C4-2B (cell line): ENCODE results near the gene ZNF254.
"Not testable (repeated sequence)": the region's sequence is repeated elsewhere in the genome, so short reads cannot be mapped to it uniquely, and the experiment has no call there.

Experiments
- H3K27ac ChIP-seq: fragments of 450-650 bp; 2 replicates; pipeline ENCODE4 v1.5.1; 2017
- ZFX ChIP-seq: fragments of 450-650 bp; IDR thresholded peaks from 2 replicates; pipeline ENCODE4 v1.6.1; 2017
- TF ChIP-seq, protein P1 (sequence below): fragments of 450-650 bp; conservative IDR thresholded peaks from 2 replicates; pipeline ENCODE4 v1.5.1; 2017; ENCODE audit warnings: mild to moderate bottlenecking

Gene ZNF254

GRCh38 chr19:24098359-24098758 lies 11.4 kb downstream of the ZNF254 start:
- TF ChIP-seq, protein P1, sequence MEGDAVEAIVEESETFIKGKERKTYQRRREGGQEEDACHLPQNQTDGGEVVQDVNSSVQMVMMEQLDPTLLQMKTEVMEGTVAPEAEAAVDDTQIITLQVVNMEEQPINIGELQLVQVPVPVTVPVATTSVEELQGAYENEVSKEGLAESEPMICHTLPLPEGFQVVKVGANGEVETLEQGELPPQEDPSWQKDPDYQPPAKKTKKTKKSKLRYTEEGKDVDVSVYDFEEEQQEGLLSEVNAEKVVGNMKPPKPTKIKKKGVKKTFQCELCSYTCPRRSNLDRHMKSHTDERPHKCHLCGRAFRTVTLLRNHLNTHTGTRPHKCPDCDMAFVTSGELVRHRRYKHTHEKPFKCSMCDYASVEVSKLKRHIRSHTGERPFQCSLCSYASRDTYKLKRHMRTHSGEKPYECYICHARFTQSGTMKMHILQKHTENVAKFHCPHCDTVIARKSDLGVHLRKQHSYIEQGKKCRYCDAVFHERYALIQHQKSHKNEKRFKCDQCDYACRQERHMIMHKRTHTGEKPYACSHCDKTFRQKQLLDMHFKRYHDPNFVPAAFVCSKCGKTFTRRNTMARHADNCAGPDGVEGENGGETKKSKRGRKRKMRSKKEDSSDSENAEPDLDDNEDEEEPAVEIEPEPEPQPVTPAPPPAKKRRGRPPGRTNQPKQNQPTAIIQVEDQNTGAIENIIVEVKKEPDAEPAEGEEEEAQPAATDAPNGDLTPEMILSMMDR, result no peak
- no peak for TF ChIP-seq ZFX
- H3K27ac ChIP-seq, result no peak overlapping the region

- H3K27ac ChIP-seq, result no peak overlapping the region
- no peak for TF ChIP-seq ZFX
- TF ChIP-seq, protein P1, result no peak
Observed at GRCh38 chr19:24099829-24100228, 12.8 kb downstream of the ZNF254 start.

- not testable (repeated sequence) for H3K27ac ChIP-seq
Observed at GRCh38 chr19:24100597-24100996, 13.6 kb downstream of the ZNF254 start.

DNA sequence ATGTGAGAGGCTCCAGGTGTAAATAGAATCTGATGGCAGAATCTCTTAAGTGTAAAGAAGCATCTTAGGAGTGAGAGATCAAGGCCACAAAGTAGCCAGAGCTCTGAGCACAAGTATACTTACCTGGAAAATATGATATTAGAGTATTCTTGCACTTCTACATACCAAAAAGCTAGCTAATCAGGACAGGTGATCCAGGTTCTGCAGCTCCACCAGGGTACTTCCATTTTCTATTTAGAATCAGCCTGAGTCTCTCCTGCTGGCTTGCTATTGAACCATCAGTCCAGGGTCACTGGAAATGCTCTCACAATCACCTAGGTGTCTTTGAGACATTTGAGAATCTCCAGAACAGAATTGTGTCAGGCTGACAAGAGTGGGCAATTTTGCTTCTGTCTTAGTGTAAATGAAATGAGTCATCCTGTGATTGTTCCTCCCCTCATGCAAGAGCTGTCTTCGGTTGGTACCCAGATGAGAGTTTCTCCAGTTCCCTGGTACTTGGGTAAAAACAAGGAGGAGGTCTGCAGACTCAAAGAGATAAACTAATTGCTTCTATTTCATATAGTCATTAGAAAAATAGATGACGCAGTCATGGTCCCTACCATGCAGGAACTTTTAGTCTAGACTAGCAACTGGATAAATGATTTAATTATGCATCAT lies 14.6 kb downstream of the ZNF254 start:
- TF ChIP-seq, protein P1, result no peak
- no peak for TF ChIP-seq ZFX
- H3K27ac ChIP-seq, result no peak overlapping the region

DNA sequence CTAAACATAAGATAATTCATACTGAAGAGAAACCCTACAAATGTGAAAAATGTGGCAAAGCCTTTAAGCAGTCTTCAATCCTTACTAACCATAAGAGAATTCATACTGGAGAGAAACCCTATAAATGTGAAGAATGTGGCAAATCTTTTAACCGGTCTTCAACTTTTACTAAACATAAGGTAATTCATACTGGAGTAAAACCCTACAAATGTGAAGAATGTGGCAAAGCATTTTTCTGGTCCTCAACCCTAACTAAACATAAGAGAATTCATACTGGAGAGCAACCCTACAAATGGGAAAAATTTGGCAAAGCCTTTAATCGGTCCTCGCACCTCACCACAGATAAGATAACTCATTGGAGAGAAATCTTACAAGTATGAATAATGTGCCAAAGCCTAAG lies 40.6 kb downstream of the ZNF254 start:
- no peak overlapping the region for H3K27ac ChIP-seq
- TF ChIP-seq, protein P1, result no peak
- no peak for TF ChIP-seq ZFX

- TF ChIP-seq, protein P1, result no peak
- TF ChIP-seq ZFX, result no peak
- H3K27ac ChIP-seq, result no peak overlapping the region
Observed at GRCh38 chr19:24140099-24140498, 53.1 kb downstream of the ZNF254 start.

GRCh38 chr19:24140591-24140990 lies 53.6 kb downstream of the ZNF254 start:
- TF ChIP-seq, protein P1, result no peak
- TF ChIP-seq ZFX, result no peak
- H3K27ac ChIP-seq, result no peak overlapping the region

DNA sequence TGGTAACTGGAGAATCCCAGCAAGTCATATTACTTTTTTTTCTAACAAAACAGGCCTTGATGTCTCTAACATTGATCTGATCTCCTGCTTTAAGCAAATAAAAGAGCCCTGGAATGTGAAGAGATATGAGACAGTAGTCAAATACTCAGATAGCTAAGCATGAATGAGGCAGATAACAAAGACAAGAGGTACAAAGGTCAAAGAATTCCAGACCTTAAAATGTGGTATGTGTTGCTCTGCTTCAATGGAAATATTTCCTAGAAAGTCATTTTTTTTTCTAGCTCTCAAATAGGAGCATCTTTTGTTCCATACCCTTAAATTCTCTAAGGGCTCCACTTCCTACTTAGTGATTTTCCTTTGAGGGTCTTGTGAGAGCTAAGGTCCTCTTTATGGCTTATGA lies 54.6 kb downstream of the ZNF254 start:
- H3K27ac ChIP-seq, result no peak overlapping the region
- TF ChIP-seq, protein P1, result no peak
- TF ChIP-seq ZFX, result no peak
